T47D (cell line): ENCODE measurements around the gene MTHFS.
"Not testable (repeated sequence)": the region's sequence is repeated elsewhere in the genome, so short reads cannot be mapped to it uniquely, and the experiment has no call there.

ENCODE experiments used
- DNase-seq, 2 experiments: peaks; one replicate each; pipeline versions ENCODE4 v3.0.0 to v3.0.0-alpha.2; 2011 to 2012; ENCODE audit warnings: low read depth in 1 of 2, low spot score in 1 of 2
- JUND ChIP-seq: IDR thresholded peaks from 2 replicates; pipeline ENCODE4 v1.6.1; 2012; ENCODE audit warnings: low read depth
- in situ Hi-C: cut with HindIII; loops from 2 replicates; pipeline ENCODE4 v1.10.0; 2016; ENCODE audit warnings: low sequenced_read_pairs, low pct_unique_long_range_greater_than_20kb

Gene MTHFS

GRCh38 chr15:79903626-79904025, 6.8 kb upstream of the MTHFS start:
- peak in 1 of 2 experiments; percentile 68 for DNase-seq
- TF ChIP-seq JUND: no peak
- in situ Hi-C loops: no loop called here

DNA sequence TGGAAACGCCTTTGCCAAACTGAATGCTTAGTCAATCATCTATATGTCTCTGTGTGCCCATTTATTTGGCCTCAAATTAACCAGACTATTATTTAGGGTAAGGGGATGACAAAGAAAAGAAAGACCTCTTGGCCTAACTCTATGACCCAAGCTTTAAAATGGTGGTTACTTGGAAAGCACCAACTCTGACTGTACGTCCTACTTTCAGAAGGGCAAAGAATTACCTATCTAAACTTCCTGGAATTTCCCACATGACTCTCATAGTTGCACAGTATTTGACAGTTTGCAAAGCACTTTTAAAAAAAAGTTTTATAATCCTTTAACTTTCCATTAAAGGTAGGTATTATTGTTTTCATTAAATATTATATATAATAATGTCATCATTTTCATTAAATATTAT, 6.3 kb upstream of the MTHFS start:
- TF ChIP-seq JUND: no peak
- in situ Hi-C loops: no loop called here

GRCh38 chr15:79901958-79902357, 5.1 kb upstream of the MTHFS start:
- peak in 1 of 2 experiments; percentile 57 for DNase-seq
- TF ChIP-seq JUND: no peak
- in situ Hi-C loops: no loop called here

More for the DNA sequence above, 6.3 kb upstream of the MTHFS start:
- DNase-seq: no peak

DNA sequence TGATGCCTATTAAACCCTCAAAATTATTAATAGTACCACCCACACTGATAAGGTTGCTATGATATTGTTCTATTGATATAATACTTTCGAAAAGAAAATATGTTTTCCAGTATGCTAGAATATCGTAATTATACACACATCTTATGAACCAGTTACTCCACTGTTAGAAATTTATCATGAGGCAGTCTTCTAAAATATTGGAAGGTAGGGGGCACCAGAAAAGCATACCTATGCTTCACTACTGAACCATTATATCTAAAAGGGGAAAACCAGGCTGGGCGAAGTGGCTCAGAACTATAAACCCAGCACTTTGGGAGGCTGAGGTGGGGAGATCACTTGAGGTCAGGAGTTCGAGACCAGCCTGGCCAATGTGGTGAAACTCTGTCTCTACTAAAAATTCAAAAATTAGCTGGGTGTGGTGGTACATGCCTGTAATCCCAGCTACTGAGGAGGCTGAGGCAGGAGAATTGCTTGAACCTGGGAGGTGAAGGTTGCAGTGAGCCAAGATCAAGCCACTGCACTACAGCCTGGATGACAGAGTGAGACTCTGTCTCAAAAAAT, 4.1 kb upstream of the MTHFS start:
- in situ Hi-C loops: not testable (repeated sequence)

DNA sequence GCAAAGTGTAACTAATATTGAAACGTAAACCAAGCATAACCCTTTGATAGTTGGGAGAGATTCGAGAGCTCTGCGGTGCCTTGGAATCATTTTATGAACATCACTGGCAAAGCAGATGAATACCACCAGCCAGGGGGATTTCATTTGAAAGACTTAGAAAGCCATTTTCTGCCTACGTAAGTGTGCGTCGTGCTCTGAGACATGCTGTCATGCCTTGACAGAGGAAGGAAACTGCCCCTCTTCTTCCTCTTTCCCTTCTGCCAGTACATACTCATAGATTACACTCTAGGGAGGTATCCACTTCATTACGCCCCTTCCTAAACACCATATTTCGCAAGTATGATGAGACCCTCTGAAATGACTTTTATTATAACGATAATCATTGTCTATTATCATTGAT, 3.3 kb upstream of the MTHFS start:
- TF ChIP-seq JUND: no peak
- in situ Hi-C loops: no loop called here
- DNase-seq: no peak

More for the DNA sequence above, 4.1 kb upstream of the MTHFS start:
- DNase-seq: not testable (repeated sequence)

- DNase-seq, in situ Hi-C loops: not testable (repeated sequence)
These were observed 2.0 kb upstream of the MTHFS start for GRCh38 chr15:79898786-79899185.

- DNase-seq: no peak
- in situ Hi-C loops: no loop called here
- no peak for TF ChIP-seq JUND
These were observed 1.6 kb upstream of the MTHFS start for GRCh38 chr15:79898369-79898768.

DNA sequence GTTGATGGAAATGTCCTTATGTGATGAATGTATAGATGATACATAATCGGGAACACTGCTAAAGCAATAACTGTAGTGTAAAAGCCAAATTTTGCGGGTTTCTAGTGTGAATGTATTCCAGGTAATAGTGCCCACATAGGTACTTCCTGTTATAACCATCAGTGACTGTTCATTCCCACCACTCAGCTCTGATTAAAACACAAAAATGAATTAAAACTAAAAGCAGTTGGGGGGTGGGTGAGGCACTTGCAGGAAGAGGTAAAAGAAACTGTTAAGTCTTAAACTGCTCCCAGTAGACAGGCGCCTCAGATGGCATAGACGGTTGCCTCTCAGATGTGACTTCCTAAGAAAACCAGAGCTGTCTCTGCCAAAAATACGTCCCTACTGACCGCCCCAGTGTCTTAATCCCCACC, 893 bp upstream of the MTHFS start:
- in situ Hi-C loops: no loop called here
- TF ChIP-seq JUND: no peak
- DNase-seq: no peak

GRCh38 chr15:79897380-79897678, 515 bp upstream of the MTHFS start:
- DNase-seq: no peak
- no peak for TF ChIP-seq JUND
- in situ Hi-C loops: no loop called here

GRCh38 chr15:79896131-79896633, 632 bp downstream of the MTHFS start:
- no peak for DNase-seq
- in situ Hi-C loops: no loop called here
- no peak for TF ChIP-seq JUND

DNA sequence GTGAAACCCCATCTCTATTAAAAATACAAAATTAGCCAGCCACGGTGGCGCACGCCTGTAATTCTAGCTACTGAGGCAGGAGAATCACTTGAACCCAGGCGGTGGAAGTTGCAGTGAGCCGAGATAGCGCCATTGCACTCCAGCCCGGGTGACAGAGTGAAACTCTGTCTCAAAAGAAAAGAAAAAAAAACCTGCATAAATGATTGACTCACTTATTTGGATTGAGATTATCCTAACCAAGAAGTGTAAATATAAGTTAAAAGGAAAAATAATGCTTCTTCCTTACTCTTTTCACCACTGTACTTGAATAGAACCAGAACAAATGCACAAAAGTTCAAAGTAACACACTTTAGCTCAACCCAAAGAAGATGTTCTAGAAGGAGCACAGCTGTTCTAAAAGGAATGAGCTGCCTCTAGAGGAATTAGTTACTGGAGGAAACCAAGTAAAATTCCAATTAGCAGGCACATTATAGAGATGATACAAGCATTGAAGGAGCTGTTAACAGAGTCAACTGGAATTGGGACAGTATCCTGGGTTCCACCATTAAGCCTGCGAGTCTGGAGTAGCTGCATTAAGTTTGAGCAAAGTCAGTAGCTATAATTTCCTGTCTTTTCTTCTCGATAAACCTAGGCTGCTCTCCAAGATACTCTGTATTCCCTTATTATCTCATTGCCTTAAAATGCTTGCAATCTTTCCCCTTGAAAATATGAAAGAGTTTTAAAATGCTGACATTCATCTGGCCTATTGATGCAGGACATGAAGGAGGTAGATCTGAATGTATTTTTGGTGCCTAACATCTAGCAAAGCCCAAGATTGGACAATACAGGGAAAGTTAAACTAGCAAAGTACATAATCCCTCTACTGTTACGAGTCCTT, 9.5 kb downstream of the MTHFS start:
- TF ChIP-seq JUND: no peak
- no peak for DNase-seq
- in situ Hi-C loops: no loop called here

DNA sequence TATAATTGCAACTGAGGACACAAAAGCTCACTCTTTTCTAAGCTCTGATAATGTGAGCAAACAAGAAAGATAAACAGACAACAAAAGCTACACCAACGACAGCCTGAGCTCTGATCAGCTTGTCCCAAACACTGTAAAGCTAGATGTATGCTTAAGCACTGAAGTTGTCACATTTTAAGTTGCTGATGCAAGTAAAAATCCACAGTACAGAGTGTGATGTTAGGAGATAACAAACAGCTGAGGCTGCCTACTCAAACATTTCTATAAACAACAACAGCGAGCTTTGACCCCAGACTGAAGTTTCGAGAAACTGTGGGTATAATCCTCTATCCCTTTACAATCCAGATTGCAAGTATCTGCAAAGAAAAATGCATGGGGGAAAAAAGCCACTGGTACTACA, 10.7 kb downstream of the MTHFS start:
- no peak for TF ChIP-seq JUND
- in situ Hi-C loops: no loop called here

GRCh38 chr15:79884204-79884596, 12.6 kb downstream of the MTHFS start:
- in situ Hi-C loops: no loop called here
- DNase-seq: no peak
- TF ChIP-seq JUND: no peak

More for the DNA sequence above, 10.7 kb downstream of the MTHFS start:
- no peak for DNase-seq
